GM19351 (cell line): ENCODE results near the gene NSUN4.
"Not testable (repeated sequence)": the region's sequence is repeated elsewhere in the genome, so short reads cannot be mapped to it uniquely, and the experiment has no call there.

ENCODE experiments used
- ATAC-seq: cut with Tn5 transposase; IDR thresholded peaks from one replicate; pipeline ENCODE4 v1.9.1; 2021; ENCODE audit warnings: mild to moderate bottlenecking, moderate library complexity; ENCODE audit not compliant: unreplicated experiment

The NSUN4 gene

GRCh38 chr1:46325285-46326076 lies 15.1 kb upstream of the NSUN4 start:
- peak; percentile 48 for ATAC-seq

- ATAC-seq = not testable (repeated sequence)
These were observed 12.4 kb upstream of the NSUN4 start for GRCh38 chr1:46328182-46328581.

GRCh38 chr1:46329807-46330206 lies 10.8 kb upstream of the NSUN4 start:
- not testable (repeated sequence) for ATAC-seq

GRCh38 chr1:46330381-46330780 lies 10.2 kb upstream of the NSUN4 start:
- not testable (repeated sequence) for ATAC-seq

- peak; percentile 44 for ATAC-seq
These were observed 8.6 kb upstream of the NSUN4 start for GRCh38 chr1:46331786-46332540.

GRCh38 chr1:46333300-46334029 lies 7.1 kb upstream of the NSUN4 start:
- ATAC-seq = peak; percentile 39

- ATAC-seq = peak; percentile 2
These were observed 6.6 kb upstream of the NSUN4 start for GRCh38 chr1:46334030-46334384.

- ATAC-seq = no peak
These were observed 5.5 kb upstream of the NSUN4 start for GRCh38 chr1:46335081-46335480.

- ATAC-seq = not testable (repeated sequence)
These were observed 3.2 kb upstream of the NSUN4 start for GRCh38 chr1:46337409-46337808.

- no peak for ATAC-seq
These were observed 846 bp downstream of the NSUN4 start for GRCh38 chr1:46341222-46342083.

GRCh38 chr1:46342084-46342656 lies 1.6 kb downstream of the NSUN4 start:
- peak; percentile 47 for ATAC-seq

- ATAC-seq = no peak
These were observed 2.2 kb downstream of the NSUN4 start for GRCh38 chr1:46342677-46343350.

- ATAC-seq = no peak
These were observed 2.7 kb downstream of the NSUN4 start for GRCh38 chr1:46343351-46343695.

- ATAC-seq = no peak
These were observed 3.1 kb downstream of the NSUN4 start for GRCh38 chr1:46343705-46344104.

- ATAC-seq = no peak
These were observed 3.9 kb downstream of the NSUN4 start for GRCh38 chr1:46344481-46344880.

- no peak for ATAC-seq
These were observed 4.7 kb downstream of the NSUN4 start for GRCh38 chr1:46345281-46345680.

- no peak for ATAC-seq
These were observed 11.8 kb downstream of the NSUN4 start for GRCh38 chr1:46352363-46352762.

GRCh38 chr1:46355920-46356319 lies 15.3 kb downstream of the NSUN4 start:
- ATAC-seq = not testable (repeated sequence)

- no peak for ATAC-seq
These were observed 21.6 kb downstream of the NSUN4 start for GRCh38 chr1:46362158-46362557.

- no peak for ATAC-seq
These were observed 22.5 kb downstream of the NSUN4 start for GRCh38 chr1:46363121-46363520.
